Endothelial cell of umbilical vein (primary cell): ENCODE data around the gene ITGB8. TPM values are rescaled to one million over a fixed set of nuclear protein-coding genes. Genes with fewer than 3 reads are reported as not detected.

Experiments used
- BruUV-seq: library from RNA; stranded (reverse); fragments of 400-500 nt; replicated peaks from 2 replicates; lab custom pipeline; 2021; lab: Mats Ljungman, UMichigan
- CTCF ChIA-PET: fragments of 300-600, 350-600 bp; sonication (Branson Sonifier 250); formaldehyde crosslinking; loops from one replicate; lab custom pipeline; 2021; ENCODE audit warnings: antibody characterized with exemption, inconsistent platforms; lab: Charles Lee
- POLR2A ChIA-PET: fragments of 300-600, 350-600 bp; sonication (Branson Sonifier 250); formaldehyde crosslinking; loops from one replicate; lab custom pipeline; 2021; ENCODE audit warnings: antibody characterized with exemption, inconsistent platforms; lab: Charles Lee
- DNase-seq: peaks from one replicate; pipeline ENCODE4 v3.0.0-alpha.2; 2011; ENCODE audit warnings: low read depth, low spot score
- FAIRE-seq: peaks from 2 replicates; lab custom pipeline; 2011; peaks lifted over from hg19 to GRCh38; lab: Jason Lieb, UNC
- H2AFZ ChIP-seq: 2 replicates; pipeline ENCODE4 v1.6.0; 2012; ENCODE audit warnings: low read depth, low read length, control low read depth, inconsistent platforms
- H3K27ac ChIP-seq: 2 replicates; pipeline ENCODE4 v1.5.1; 2011; ENCODE audit warnings: low read depth, mild to moderate bottlenecking, control low read depth, low read length, moderate library complexity; ENCODE audit not compliant: insufficient read depth
- H3K27me3 ChIP-seq, 2 experiments: 2 replicates each; pipeline versions ENCODE4 v1.6.0 to v1.6.1; 2011; ENCODE audit warnings: low read length in 2 of 2, mixed read lengths in 1 of 2; ENCODE audit not compliant: control insufficient read depth in 2 of 2, insufficient read depth in 2 of 2
- H3K36me3 ChIP-seq, 2 experiments: 2 replicates in 1 of 2; 3 replicates in 1 of 2; pipeline ENCODE4 v1.5.1; 2011; ENCODE audit warnings: low read length in 2 of 2, mild to moderate bottlenecking in 1 of 2, moderate library complexity in 1 of 2; ENCODE audit not compliant: control insufficient read depth in 2 of 2, insufficient read depth in 2 of 2; ENCODE audit errors: extremely low read depth in 1 of 2
- H3K4me1 ChIP-seq: 3 replicates; pipeline ENCODE4 v1.5.1; 2011; ENCODE audit warnings: mild to moderate bottlenecking, low read length; ENCODE audit not compliant: control insufficient read depth, insufficient read depth; ENCODE audit errors: extremely low read depth
- H3K4me2 ChIP-seq: 2 replicates; pipeline ENCODE4 v1.6.1; 2011; ENCODE audit warnings: low read length, control low read depth, mixed read lengths; ENCODE audit not compliant: insufficient read depth
- H3K4me3 ChIP-seq, 3 experiments: fragments of 200-600 bp in 1 of 3; sonication (generic), shearing (Covaris generic) in 1 of 3; replicated peaks in 1 of 3; 2 replicates each; pipeline ENCODE4 v1.5.1; 2011 to 2016; ENCODE audit warnings: control low read depth in 3 of 3, low read length in 3 of 3, mild to moderate bottlenecking in 2 of 3, inconsistent platforms in 1 of 3, low read depth in 1 of 3, moderate library complexity in 1 of 3; ENCODE audit not compliant: insufficient read depth in 1 of 3
- H3K79me2 ChIP-seq: 2 replicates; pipeline ENCODE4 v1.6.0; 2012; ENCODE audit warnings: low read length, inconsistent platforms; ENCODE audit not compliant: control insufficient read depth, insufficient read depth
- H3K9ac ChIP-seq: replicated peaks from 2 replicates; pipeline ENCODE3; 2011; ENCODE audit warnings: low read length, control low read depth; ENCODE audit not compliant: insufficient read depth; ENCODE audit errors: extremely low read depth
- H3K9me1 ChIP-seq: replicated peaks from 3 replicates; pipeline ENCODE4 v1.6.0; 2011; ENCODE audit warnings: mild to moderate bottlenecking, low read length; ENCODE audit not compliant: control insufficient read depth, insufficient read depth; ENCODE audit errors: extremely low read depth
- H3K9me3 ChIP-seq: replicated peaks from 2 replicates; pipeline ENCODE4 v1.5.1; 2012; ENCODE audit warnings: low read length, inconsistent platforms; ENCODE audit not compliant: control insufficient read depth, insufficient read depth
- H4K20me1 ChIP-seq: replicated peaks from 2 replicates; pipeline ENCODE3; 2011; ENCODE audit warnings: mild to moderate bottlenecking, low read length; ENCODE audit not compliant: control insufficient read depth, insufficient read depth; ENCODE audit errors: extremely low read depth
- CTCF ChIP-seq, 2 donors: IDR thresholded peaks; 1 replicate in 1 of 2; 2 replicates in 1 of 2; pipeline ENCODE4 v1.5.1; 2011; ENCODE audit warnings: low read length in 2 of 2, mild to moderate bottlenecking in 2 of 2, moderate library complexity in 2 of 2, control low read depth in 1 of 2, inconsistent platforms in 1 of 2, low read depth in 1 of 2; ENCODE audit not compliant: insufficient read depth in 1 of 2; ENCODE audit errors: extremely low read depth in 1 of 2
- EZH2 ChIP-seq: IDR thresholded peaks from 2 replicates; pipeline ENCODE4 v1.6.1; 2012; ENCODE audit warnings: borderline replicate concordance, low read depth, mild to moderate bottlenecking, moderate library complexity, low read length, inconsistent platforms; ENCODE audit not compliant: severe bottlenecking
- FOS ChIP-seq: IDR thresholded peaks from 2 replicates; pipeline ENCODE4 v1.6.1; 2011; ENCODE audit warnings: mild to moderate bottlenecking, low read length, moderate library complexity, borderline replicate concordance; ENCODE audit not compliant: insufficient read depth
- GATA2 ChIP-seq: IDR thresholded peaks from 2 replicates; pipeline ENCODE4 v1.7.0; 2011; ENCODE audit warnings: low read depth, mild to moderate bottlenecking, moderate library complexity, mixed read lengths, low read length; ENCODE audit not compliant: insufficient read length, insufficient read depth
- JUN ChIP-seq: IDR thresholded peaks from 2 replicates; pipeline ENCODE4 v1.6.1; 2011; ENCODE audit warnings: borderline replicate concordance, low read depth; ENCODE audit not compliant: insufficient read length, insufficient read depth
- MAX ChIP-seq: IDR thresholded peaks from 2 replicates; pipeline ENCODE4 v1.6.1; 2011; ENCODE audit not compliant: insufficient read depth, insufficient read length
- MYC ChIP-seq: IDR thresholded peaks from one replicate; pipeline ENCODE4 v1.6.1; 2011; ENCODE audit warnings: mild to moderate bottlenecking, low read depth, low read length
- POLR2A ChIP-seq: IDR thresholded peaks from 2 replicates; pipeline ENCODE4 v1.6.1; 2012; ENCODE audit warnings: low read depth, mild to moderate bottlenecking, control low read depth, low read length
- POLR2AphosphoS5 ChIP-seq: IDR thresholded peaks from 2 replicates; pipeline ENCODE4 v1.6.1; 2012; ENCODE audit warnings: low read depth, mild to moderate bottlenecking, control low read depth, low read length, moderate library complexity; ENCODE audit not compliant: insufficient read depth
- dilution Hi-C: fragments of 300-500 bp; cut with MboI; formaldehyde crosslinking; loops from one replicate; pipeline ENCODE4 v1.15.0; 2019; ENCODE audit warnings: low sequenced_read_pairs; ENCODE audit not compliant: extremely low pct_ligation_motif_present
- intact Hi-C: fragments of 100-400 bp; cut with micrococcal nuclease; formaldehyde crosslinking; loops from one replicate; pipeline ENCODE4 v1.10.0; 2022
- polyA plus RNA-seq, 4 experiments: library from polyadenylated mRNA; depleted of rRNA in 3 of 4; stranded (reverse) in 3 of 4; unstranded in 1 of 4; fragments of >200 nt; gene quantifications; 2 replicates each; pipeline versions ENCODE4 v1.2.1 to v1.2.3, GENCODE V29; 2011 to 2012; ENCODE audit warnings: missing spikeins in 1 of 4
- total RNA-seq: library from RNA; stranded (reverse); gene quantifications from 2 replicates; pipeline ENCODE4 v1.2.3, GENCODE V29; 2021

The ITGB8 gene
- total and polyA plus RNA-seq, 2 donors (not counting 3 experiments of a cell fraction or from before 2014, with no cell fraction given) = 2.9 to 8.2 TPM

DNA sequence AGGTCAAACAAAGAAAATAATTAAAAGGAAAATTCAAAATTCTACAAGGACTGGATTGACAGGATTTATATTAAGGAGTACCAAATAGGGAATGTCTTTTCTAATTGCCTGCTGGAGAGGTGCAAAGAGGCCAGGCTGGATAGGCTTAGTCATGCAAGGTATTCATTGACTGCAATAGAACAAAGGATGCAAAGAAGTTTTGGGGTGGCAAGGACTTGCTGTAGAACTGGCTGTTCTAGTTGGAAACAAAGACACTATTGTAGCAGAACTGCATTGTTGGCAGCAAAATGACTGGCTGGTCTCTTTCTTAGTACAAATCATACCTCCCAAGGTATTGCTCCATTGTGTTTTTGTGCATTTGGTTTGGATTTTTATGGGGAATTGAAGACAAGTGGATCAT, 10.1 kb downstream of the ITGB8 start:
- TF ChIP-seq POLR2AphosphoS5 = no peak
- no peak for TF ChIP-seq POLR2A
- no peak for TF ChIP-seq GATA2
- TF ChIP-seq EZH2 = no peak
- TF ChIP-seq MAX = no peak
- no peak for TF ChIP-seq FOS
- no peak for TF ChIP-seq CTCF (IDR thresholded peaks at IDR 0.05; ENCODE audit: extremely low read depth in 1 of 2, insufficient read depth in 1 of 2, low read depth in 1 of 2, low read length in 2 of 2)
- no peak for TF ChIP-seq JUN
- TF ChIP-seq MYC = no peak
- ChIA-PET CTCF (no interaction called here), POLR2A (no interaction called here)
- H3K79me2 ChIP-seq = no peaks in the 10 kb centered on the region
- H3K9me1 ChIP-seq = no peaks in the 10 kb centered on the region
- H4K20me1 ChIP-seq = no peaks in the 10 kb centered on the region
- H3K4me1 ChIP-seq = no peaks in the 10 kb centered on the region
- no peaks in the 10 kb centered on the region for H3K36me3 ChIP-seq
- intact Hi-C loops = no loop called here
- no peak overlapping the region for H3K4me2 ChIP-seq
- DNase-seq = no peak
- no peak overlapping the region for H2AFZ ChIP-seq
- H3K27me3 ChIP-seq = no peaks in the 10 kb centered on the region
- FAIRE-seq = no peak
- no peak overlapping the region for H3K9ac ChIP-seq
- no TSS peak for BruUV-seq
- no peak overlapping the region for H3K4me3 ChIP-seq
- no peaks in the 10 kb centered on the region for H3K9me3 ChIP-seq
- no peak overlapping the region for H3K27ac ChIP-seq
- dilution Hi-C loops = no loop called here
